Measurements from ENCODE around the gene SLC7A8.

DNA sequence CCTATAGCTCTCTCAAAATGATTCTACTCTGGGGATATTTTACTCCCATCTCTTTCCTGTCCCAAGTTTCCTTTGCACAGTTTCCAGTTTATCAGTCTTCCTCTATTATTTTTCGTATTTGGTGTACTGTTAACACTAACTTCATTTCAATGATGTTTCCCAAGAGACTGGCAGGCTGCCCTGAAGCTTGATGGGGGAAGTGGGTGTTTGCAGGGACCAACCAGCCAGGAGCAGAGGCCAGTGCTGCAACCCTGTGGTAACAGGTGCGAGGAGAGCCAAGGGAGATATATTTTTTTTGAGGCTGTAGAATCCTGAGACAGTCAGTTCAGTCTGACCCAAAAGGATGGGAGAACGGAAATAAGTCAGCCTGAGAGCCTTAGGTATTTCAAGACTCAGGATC is 52.6 kb downstream of the SLC7A8 start:
- TF ChIP-seq, protein P1, sequence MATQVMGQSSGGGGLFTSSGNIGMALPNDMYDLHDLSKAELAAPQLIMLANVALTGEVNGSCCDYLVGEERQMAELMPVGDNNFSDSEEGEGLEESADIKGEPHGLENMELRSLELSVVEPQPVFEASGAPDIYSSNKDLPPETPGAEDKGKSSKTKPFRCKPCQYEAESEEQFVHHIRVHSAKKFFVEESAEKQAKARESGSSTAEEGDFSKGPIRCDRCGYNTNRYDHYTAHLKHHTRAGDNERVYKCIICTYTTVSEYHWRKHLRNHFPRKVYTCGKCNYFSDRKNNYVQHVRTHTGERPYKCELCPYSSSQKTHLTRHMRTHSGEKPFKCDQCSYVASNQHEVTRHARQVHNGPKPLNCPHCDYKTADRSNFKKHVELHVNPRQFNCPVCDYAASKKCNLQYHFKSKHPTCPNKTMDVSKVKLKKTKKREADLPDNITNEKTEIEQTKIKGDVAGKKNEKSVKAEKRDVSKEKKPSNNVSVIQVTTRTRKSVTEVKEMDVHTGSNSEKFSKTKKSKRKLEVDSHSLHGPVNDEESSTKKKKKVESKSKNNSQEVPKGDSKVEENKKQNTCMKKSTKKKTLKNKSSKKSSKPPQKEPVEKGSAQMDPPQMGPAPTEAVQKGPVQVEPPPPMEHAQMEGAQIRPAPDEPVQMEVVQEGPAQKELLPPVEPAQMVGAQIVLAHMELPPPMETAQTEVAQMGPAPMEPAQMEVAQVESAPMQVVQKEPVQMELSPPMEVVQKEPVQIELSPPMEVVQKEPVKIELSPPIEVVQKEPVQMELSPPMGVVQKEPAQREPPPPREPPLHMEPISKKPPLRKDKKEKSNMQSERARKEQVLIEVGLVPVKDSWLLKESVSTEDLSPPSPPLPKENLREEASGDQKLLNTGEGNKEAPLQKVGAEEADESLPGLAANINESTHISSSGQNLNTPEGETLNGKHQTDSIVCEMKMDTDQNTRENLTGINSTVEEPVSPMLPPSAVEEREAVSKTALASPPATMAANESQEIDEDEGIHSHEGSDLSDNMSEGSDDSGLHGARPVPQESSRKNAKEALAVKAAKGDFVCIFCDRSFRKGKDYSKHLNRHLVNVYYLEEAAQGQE (IDR thresholded peaks at IDR 0.05; ENCODE audit: insufficient replicate concordance, low read depth): no peak
- TF ChIP-seq, protein P2, sequence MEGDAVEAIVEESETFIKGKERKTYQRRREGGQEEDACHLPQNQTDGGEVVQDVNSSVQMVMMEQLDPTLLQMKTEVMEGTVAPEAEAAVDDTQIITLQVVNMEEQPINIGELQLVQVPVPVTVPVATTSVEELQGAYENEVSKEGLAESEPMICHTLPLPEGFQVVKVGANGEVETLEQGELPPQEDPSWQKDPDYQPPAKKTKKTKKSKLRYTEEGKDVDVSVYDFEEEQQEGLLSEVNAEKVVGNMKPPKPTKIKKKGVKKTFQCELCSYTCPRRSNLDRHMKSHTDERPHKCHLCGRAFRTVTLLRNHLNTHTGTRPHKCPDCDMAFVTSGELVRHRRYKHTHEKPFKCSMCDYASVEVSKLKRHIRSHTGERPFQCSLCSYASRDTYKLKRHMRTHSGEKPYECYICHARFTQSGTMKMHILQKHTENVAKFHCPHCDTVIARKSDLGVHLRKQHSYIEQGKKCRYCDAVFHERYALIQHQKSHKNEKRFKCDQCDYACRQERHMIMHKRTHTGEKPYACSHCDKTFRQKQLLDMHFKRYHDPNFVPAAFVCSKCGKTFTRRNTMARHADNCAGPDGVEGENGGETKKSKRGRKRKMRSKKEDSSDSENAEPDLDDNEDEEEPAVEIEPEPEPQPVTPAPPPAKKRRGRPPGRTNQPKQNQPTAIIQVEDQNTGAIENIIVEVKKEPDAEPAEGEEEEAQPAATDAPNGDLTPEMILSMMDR (IDR thresholded peaks at IDR 0.05; ENCODE audit: insufficient read depth, low read length): no peak
